Mesodermal cell (in vitro differentiated cells): ENCODE data around the gene OR2L13. TPM values are rescaled to one million over a fixed set of nuclear protein-coding genes. Genes with fewer than 3 reads are reported as not detected.
"Not testable (repeated sequence)": the region's sequence is repeated elsewhere in the genome, so short reads cannot be mapped to it uniquely, and the experiment has no call there.

Experiments
- H3K27ac ChIP-seq: 2 replicates; pipeline ENCODE4 v1.7.0; 2013; ENCODE audit warnings: mild to moderate bottlenecking, low read depth, low read length, moderate library complexity; ENCODE audit not compliant: severe bottlenecking
- H3K36me3 ChIP-seq: 2 replicates; pipeline ENCODE4 v1.7.1; 2013; ENCODE audit warnings: mild to moderate bottlenecking, low read length, moderate library complexity; ENCODE audit not compliant: control insufficient read depth, insufficient read depth
- H3K4me1 ChIP-seq: one replicate; pipeline ENCODE4 v1.7.1; 2013; ENCODE audit warnings: mild to moderate bottlenecking, low read length; ENCODE audit not compliant: insufficient read depth, control insufficient read depth, poor library complexity, severe bottlenecking
- H3K4me3 ChIP-seq: 2 replicates; pipeline ENCODE4 v1.7.0; 2013; ENCODE audit warnings: low read length, control low read depth, mild to moderate bottlenecking; ENCODE audit not compliant: insufficient read depth, poor library complexity, severe bottlenecking; ENCODE audit errors: extremely low read depth
- H3K9me3 ChIP-seq: 2 replicates; pipeline ENCODE4 v1.7.1; 2013; ENCODE audit warnings: mild to moderate bottlenecking, low read length, moderate library complexity; ENCODE audit not compliant: control insufficient read depth
- WGBS, 2 experiments: methylation state at CpG; one replicate each; pipeline ENCODE4 v1.1.5; 2013; ENCODE audit warnings: missing lambda C conversion rate in 2 of 2; ENCODE audit not compliant: insufficient coverage in 2 of 2; 5-methylcytosine and 5-hydroxymethylcytosine counted together
- polyA plus RNA-seq, 2 experiments: library from polyadenylated mRNA; stranded (reverse); fragments of 50-300 nt; gene quantifications; one replicate each; pipeline ENCODE4 v1.2.3, GENCODE V29; 2013

Gene OR2L13, protein sequence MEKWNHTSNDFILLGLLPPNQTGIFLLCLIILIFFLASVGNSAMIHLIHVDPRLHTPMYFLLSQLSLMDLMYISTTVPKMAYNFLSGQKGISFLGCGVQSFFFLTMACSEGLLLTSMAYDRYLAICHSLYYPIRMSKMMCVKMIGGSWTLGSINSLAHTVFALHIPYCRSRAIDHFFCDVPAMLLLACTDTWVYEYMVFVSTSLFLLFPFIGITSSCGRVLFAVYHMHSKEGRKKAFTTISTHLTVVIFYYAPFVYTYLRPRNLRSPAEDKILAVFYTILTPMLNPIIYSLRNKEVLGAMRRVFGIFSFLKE
- not detected for polyA plus RNA-seq (2013, experiment 1 of 2)
- not detected for polyA plus RNA-seq (2013, experiment 2 of 2)

DNA sequence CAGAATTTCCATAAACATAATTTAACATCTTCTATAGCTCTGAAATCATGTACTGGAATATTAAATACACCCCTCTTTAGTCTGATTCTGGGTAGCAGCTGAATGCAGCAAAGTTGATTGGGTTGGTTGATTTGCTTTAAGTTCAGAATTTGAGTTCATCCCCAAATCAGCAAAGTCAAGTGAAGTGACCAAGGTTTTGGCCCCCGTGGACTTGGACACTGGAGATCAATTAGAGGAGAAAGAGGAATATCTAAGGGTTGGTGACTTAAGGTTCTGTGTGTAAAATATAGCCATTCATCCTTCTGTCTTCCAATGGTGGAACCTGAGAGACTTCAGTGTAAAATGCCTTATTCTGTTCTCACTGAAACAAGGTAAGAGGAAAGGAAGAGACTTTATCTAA is at the start of gene OR2L13:
TSS of gene OR2L13 (plus strand) at position 301 of the 400 bp plus-strand sequence. CDS start 4,192 bp downstream, outside the sequence.
- Histone ChIP-seq H3K9me3 (peaks cover 51% of the 10 kb centered on the region), H3K27ac (no peak within 1 kb of the TSS), H3K4me1 (no peaks in the 10 kb centered on the region), H3K4me3 (no peak within 1 kb of the TSS), H3K36me3 (no peaks in the 10 kb centered on the region)
- 13% methylated on average over 1 of the region's 1 CpG; no CpG with 5 or more reads in 1 of the 2 experiments for WGBS, 2 experiments

DNA sequence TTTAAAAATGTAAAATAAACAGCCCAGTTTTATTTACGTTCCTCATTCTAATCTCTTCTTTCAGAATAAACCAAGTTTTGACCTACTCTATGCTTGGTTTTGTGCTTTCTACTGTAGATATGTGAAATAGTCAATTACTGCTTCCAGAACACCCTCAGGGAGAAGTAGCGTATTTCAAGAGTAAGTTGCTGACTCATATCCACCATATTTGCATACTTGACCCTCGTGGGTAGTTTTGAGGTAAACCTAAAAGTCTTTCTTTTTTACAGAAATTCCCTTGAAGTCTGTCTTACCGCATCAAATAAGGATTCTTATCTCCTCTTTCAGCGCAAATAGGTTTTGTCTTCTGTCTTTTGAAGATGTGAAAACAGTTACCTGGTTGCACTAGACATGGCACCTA is 49.8 kb upstream of the OR2L13 start:
- WGBS, 2 experiments, result 50% methylated on average over 3 of the region's 5 CpGs; no CpG with 5 or more reads in 1 of the 2 experiments
- H3K4me3 ChIP-seq, result no peak overlapping the region
- H3K36me3 ChIP-seq, result no peaks in the 10 kb centered on the region
- no peak overlapping the region for H3K27ac ChIP-seq
- peaks cover 48% of the 10 kb centered on the region for H3K9me3 ChIP-seq
- no peaks in the 10 kb centered on the region for H3K4me1 ChIP-seq

DNA sequence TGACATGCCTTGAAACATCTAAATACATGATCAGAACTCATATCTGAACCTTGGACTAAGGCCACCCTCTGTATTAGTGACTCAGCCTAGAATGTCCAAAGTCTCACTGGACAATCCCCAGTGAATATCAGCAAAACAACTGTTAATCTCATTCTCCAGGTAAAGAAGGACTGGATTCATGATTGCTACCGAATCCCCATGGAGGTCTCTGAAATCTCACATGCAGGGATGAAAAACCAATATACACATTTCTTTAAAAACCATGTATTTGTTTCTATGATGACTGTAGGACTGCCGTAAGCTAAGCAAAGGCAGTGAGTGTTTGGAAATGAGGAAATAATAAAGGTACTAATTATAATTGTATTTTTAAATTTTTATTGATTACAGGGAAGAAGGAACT is 48.4 kb upstream of the OR2L13 start, which contains the start of gene OR2L3:
TSS of gene OR2L3 (plus strand) at position 301 of the 400 bp plus-strand sequence. CDS start 13,846 bp downstream, outside the sequence.
- WGBS, 2 experiments, result no CpG with 5 or more reads among the region's 2 CpGs
- peaks cover 39% of the 10 kb centered on the region for H3K9me3 ChIP-seq
- no peaks in the 10 kb centered on the region for H3K4me1 ChIP-seq
- H3K4me3 ChIP-seq, result no peak within 1 kb of the TSS
- no peaks in the 10 kb centered on the region for H3K36me3 ChIP-seq
- no peak within 1 kb of the TSS for H3K27ac ChIP-seq

DNA sequence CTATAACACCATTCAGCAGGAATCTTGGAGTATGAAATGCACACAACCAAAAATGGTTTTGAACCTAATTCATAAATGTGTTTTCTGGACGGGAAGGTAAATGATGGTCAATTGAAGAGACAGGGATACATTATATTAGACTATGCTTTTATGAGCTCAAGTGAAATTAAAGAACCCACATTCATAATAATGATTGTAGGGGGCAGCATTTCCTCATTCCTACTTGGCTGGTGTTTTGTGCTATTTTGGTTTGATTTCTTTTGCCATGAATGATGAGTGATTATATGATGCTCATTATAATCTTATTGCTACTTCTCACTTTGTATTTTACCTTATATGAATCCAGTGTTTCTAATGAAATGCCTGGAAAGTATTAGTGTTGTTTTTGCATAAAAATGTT is 48.0 kb upstream of the OR2L13 start:
- Histone ChIP-seq H3K4me3 (no peak overlapping the region), H3K36me3 (no peaks in the 10 kb centered on the region), H3K4me1 (no peaks in the 10 kb centered on the region), H3K27ac (no peak overlapping the region), H3K9me3 (peaks cover 39% of the 10 kb centered on the region)
- no CpG with 5 or more reads among the region's 1 CpG for WGBS, 2 experiments

DNA sequence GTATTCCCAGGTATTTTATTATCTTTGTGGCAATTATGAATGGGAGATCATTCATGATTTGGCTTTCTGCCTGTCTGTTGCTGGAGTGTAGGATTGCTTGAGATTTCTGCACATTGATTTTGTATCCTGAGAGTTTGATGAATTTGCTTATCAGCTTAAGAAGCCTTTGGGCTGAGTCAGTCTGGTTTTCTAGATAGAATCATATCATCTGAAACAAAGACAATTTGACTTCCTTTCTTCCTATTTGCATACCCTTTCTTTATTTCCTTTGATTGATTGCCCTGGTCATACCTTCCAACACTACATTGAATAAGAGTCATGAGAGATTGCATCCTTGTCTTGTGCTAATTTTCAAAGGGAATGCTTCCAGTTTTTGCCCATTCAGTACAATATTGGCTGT is 40.3 kb upstream of the OR2L13 start:
- peaks cover 33% of the 10 kb centered on the region for H3K9me3 ChIP-seq
- H3K4me1 ChIP-seq, result no peaks in the 10 kb centered on the region
- no peaks in the 10 kb centered on the region for H3K36me3 ChIP-seq
- no peak overlapping the region for H3K27ac ChIP-seq
- H3K4me3 ChIP-seq, result no peak overlapping the region

DNA sequence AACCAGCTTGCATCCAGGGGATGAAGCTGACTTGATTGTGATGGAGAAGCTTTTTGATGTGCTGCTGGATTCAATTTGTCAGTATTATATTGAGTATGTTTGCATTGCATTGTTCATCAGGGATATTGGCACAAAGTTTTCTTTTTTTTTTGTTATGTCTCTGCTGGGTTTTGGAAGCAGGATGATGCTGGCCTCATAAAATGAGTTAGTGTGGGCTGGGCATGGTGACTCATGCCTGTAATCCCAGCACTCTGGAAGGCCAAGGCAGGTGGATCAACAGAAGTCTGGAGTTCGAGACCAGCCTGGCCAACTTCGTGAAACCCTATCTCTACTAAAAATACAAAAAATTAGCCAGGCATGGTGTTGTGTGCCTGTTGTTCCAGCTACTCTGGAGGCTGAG is 39.7 kb upstream of the OR2L13 start:
- Histone ChIP-seq H3K4me1 (no peaks in the 10 kb centered on the region), H3K4me3 (no peak overlapping the region), H3K36me3 (no peaks in the 10 kb centered on the region), H3K27ac (no peak overlapping the region), H3K9me3 (peaks cover 31% of the 10 kb centered on the region)
- WGBS, 2 experiments, result no CpG with 5 or more reads among the region's 2 CpGs

DNA sequence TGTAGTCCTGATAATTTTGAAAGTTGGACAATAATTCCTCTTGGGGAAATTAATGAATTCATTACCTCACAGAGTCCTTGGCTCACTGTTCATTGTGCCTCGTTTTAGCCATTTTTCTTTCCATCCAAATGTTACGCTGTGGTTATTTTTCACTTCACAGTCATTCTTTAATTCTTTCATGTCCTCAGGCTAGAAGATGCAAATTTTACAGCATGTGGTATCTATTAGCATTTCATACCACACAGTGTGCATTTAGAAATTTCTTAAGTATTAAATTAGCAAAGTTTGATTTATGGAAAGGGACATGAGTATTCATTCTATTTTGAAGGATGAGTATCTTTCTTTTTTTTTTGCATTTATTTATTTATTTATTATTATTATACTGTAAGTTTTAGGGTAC is 29.9 kb upstream of the OR2L13 start:
- Histone ChIP-seq H3K9me3 (peaks cover 28% of the 10 kb centered on the region), H3K27ac (no peak overlapping the region), H3K4me3 (no peak overlapping the region), H3K4me1 (no peaks in the 10 kb centered on the region), H3K36me3 (no peaks in the 10 kb centered on the region)
- WGBS, 2 experiments, result 43 to 67% methylated on average over 1 of the region's 2 CpGs

DNA sequence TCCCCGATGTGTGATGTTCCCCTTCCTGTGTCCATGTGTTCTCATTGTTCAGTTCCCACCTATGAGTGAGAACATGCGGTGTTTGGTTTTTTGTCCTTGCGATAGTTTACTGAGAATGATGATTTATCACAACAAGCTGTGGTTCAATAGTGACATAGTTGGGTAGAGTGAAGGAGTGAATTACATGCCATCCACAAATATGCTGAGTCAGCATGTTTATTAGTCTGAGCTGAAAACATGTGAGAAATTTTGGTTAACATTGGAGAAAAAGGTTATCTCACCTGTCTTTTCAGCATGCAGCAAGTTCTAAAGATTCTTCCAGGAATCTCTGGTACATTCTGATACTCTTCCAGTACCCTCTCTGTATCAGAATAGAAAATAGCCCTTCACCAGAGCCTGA is 29.4 kb upstream of the OR2L13 start:
- Histone ChIP-seq H3K36me3 (no peaks in the 10 kb centered on the region), H3K27ac (no peak overlapping the region), H3K9me3 (peaks cover 28% of the 10 kb centered on the region), H3K4me1 (no peaks in the 10 kb centered on the region), H3K4me3 (no peak overlapping the region)
- 71 to 100% methylated on average over 1 to 2 of the region's 3 CpGs for WGBS, 2 experiments

DNA sequence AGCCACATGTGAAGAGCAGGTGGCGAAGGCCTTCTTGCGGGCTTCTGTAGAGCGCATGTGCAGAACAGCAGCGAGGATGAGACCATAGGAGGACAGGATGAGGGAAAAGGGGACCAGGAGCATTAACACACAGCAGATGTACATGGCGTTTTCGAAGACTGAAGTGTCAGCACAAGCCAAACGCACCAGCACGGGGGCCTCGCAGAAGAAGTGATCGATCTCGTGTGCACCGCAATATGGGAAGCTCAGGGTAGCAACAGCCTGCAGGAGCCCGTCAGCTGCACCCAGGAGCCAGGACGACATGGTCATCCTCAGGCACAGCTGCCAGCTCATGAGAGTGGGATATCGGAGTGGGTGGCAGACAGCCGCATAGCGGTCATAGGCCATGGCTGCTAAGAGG is 11.1 kb upstream of the OR2L13 start:
- H3K9me3 ChIP-seq, result peaks cover 46% of the 10 kb centered on the region
- not testable (repeated sequence) for H3K27ac ChIP-seq, H3K36me3 ChIP-seq, H3K4me1 ChIP-seq, H3K4me3 ChIP-seq
- no CpG with 5 or more reads among the region's 17 CpGs for WGBS, 2 experiments

DNA sequence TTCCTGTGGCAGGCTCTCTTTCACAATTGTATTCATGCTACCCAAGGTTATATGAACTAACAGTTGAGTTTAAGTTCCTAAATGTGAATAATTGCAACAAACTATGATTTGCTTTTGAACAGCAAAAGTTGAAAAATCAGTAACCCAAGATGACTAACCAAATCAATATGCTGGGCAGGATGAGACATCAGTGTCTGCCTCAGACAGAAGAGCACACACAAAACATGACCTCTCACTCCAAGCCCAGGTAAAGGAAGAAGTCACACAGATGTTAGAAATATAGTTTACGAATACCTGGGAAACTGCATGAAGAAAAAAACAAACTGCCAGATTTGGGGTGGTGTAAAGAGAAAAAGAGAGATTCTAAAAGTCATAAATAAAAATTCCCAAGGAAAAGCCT is 3.5 kb downstream of the OR2L13 start:
- no peaks in the 10 kb centered on the region for H3K4me1 ChIP-seq
- no peak overlapping the region for H3K4me3 ChIP-seq
- no peak overlapping the region for H3K27ac ChIP-seq
- no peaks in the 10 kb centered on the region for H3K36me3 ChIP-seq
- peaks cover 51% of the 10 kb centered on the region for H3K9me3 ChIP-seq
- WGBS, 2 experiments, result no CpG with 5 or more reads among the region's 1 CpG

DNA sequence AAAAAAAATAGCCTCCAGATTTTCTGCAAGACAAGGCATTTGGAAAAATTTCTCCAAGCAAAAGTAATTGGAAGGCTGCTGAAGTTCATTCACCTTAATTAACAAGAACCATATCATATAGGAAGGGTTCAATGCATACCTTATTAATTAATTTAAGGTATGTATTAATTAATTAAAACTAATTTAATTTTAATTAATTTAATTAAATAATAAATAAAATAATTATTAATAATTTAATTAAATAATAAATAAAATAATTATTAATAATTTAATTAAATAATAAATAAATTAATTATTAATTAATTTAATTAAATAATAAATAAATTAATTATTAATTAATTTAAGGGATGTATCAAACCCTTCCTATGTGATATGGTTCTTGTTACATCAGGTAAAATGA is 7.9 kb downstream of the OR2L13 start:
- no peaks in the 10 kb centered on the region for H3K4me1 ChIP-seq

More for the DNA sequence above, 7.9 kb downstream of the OR2L13 start:
- Histone ChIP-seq H3K4me3 (no peak overlapping the region), H3K27ac (no peak overlapping the region), H3K36me3 (no peaks in the 10 kb centered on the region), H3K9me3 (peaks cover 59% of the 10 kb centered on the region)
